GM18873 (cell line): ENCODE data around the gene BCL3.
"Not testable (repeated sequence)": the region's sequence is repeated elsewhere in the genome, so short reads cannot be mapped to it uniquely, and the experiment has no call there.

Experiments used
- ATAC-seq: cut with Tn5 transposase; IDR thresholded peaks from one replicate; pipeline ENCODE4 v1.9.1; 2021; ENCODE audit warnings: mild to moderate bottlenecking, moderate library complexity, moderate number of reproducible peaks; ENCODE audit not compliant: unreplicated experiment, low FRiP score

The BCL3 gene

DNA sequence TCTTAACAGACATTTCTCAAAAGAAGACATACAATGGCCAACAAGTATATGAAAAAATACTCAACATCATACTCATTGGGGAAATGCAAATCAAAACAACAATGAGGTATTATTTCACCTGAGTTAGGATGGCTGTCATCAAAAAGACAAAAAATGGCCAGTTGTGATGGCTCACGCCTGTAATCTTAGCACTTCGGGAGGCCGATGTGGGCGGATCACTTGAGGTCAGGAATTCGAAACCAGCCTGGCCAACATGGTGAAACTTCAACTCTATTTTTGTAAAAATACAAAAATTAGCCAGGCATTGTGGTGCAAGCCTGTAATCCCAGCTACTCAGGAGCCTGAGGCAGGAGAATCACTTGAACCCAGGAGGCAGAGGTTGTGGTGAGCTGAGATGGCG, 27.6 kb upstream of the BCL3 start:
- no peak for ATAC-seq

GRCh38 chr19:44721369-44721768, 27.1 kb upstream of the BCL3 start:
- ATAC-seq = not testable (repeated sequence)

DNA sequence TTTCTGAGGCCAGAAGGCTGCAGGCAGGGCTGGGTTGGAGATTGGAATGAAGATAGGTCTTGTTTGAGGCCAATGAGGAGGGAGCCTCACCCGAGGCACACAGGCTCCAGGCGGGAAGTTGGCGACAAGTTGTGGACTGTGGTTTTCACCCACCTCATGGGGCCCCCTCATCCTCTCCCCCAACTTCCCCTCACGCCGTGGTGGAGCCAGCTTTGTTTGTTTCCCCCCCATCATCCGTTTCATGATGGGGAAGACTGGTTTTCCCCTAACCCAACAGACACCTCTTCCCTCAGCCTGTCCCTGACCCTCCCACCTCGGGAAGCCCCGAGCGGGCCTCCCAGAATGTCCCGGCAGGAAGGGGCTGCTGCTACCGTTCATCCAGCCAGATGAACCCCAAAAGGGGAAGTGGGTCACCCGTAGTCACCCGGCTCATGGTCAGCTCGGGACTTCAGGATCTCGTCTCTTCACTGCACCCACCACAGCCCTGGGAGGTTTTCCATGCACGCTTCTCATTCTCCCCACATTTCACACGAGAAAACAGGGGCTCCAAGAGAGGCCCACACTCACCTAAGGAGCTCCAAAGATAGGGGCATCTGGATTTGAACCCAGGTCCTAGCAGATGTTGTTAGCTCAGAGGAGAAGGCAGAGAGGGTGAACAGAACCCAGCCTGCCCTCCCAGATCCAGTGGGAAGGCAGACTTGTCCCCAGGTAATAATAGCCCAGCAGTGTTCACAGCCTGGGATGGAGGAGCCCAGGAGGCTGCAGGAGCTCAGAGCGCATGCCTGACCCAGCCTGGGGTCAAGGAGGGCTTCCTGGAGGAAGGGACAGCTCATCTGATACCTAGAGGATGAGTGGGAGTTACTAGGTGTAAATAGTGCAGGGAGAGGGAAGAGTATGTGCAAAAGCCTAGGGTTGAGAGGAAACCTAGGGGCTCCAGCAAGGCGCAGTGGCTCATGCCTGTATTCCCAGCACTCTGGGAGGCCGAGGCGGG, 26.1 kb upstream of the BCL3 start:
- ATAC-seq = no peak

GRCh38 chr19:44723299-44723951, 25.1 kb upstream of the BCL3 start:
- peak; percentile 31 for ATAC-seq

GRCh38 chr19:44723952-44724319, 24.6 kb upstream of the BCL3 start:
- ATAC-seq = peak; percentile 50

GRCh38 chr19:44725251-44725650, 23.3 kb upstream of the BCL3 start:
- no peak for ATAC-seq

- ATAC-seq = no peak
Measured at GRCh38 chr19:44725684-44726083, 22.8 kb upstream of the BCL3 start.

DNA sequence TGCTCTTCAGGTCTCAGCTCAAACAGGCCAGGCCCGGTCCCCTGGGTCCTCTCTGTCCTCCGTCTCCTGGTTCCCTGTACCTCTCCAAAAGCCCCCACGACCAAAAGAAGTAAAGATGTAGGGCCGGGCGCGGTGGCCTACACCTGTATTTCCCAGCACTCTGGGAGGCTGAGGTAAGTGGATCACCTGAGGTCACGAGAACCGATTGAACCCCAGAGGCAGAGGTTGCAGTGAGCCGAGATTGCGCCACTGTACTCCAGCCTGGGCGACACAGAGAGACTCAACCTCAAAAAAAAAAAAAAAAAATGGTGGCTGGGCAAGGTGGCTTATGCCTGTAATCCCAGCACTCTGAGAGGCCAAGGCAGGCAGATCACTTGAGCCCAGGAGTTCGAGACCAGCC, 22.0 kb upstream of the BCL3 start:
- ATAC-seq = no peak

GRCh38 chr19:44728178-44728577, 20.3 kb upstream of the BCL3 start:
- ATAC-seq = no peak

DNA sequence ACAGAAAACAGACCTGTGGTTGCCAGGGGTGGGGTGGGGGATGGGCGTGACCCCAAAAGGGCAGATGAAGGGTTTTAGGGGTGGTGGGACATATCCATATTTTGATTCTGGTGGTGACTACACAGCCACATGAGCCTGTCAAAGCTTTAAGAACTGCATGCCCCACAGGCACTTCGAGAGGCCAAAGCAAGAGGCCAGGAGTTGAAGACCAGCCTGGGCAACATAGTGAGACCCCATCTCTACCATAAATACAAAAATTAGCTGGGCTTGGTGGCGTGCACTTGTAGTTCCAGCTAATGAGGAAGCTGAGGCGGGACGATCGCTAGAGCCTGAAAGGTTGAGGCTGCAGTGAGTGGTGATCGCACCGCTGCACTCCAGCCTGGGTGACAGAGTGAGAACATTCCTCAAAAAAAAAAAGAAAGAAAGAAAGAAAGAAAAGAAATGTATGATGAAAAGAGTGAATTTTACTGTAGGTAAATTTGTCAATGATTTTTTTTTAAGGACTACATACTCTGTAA, 18.9 kb upstream of the BCL3 start:
- no peak for ATAC-seq

DNA sequence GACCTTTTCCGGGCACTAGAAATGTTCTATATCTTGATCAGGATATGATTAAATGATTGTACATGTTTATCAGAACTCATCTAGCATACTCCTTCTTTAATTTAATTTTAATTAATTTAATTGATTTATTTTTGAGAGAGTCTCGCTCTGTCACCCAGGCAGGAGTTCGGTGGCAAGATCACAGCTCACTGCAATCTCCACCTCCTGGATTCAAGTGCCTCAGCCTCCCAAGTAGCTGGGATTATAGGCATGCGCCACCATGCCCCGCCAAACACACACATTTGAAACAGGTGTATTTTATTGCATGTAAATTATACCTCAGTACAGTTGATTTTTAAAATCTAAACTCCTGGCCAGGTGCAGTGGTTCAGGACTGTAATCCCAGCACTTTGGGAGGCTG, 17.4 kb upstream of the BCL3 start:
- no peak for ATAC-seq

- ATAC-seq = no peak
Measured at GRCh38 chr19:44731622-44732021, 16.9 kb upstream of the BCL3 start.

- no peak for ATAC-seq
Measured at GRCh38 chr19:44732235-44733014, 16.1 kb upstream of the BCL3 start.

DNA sequence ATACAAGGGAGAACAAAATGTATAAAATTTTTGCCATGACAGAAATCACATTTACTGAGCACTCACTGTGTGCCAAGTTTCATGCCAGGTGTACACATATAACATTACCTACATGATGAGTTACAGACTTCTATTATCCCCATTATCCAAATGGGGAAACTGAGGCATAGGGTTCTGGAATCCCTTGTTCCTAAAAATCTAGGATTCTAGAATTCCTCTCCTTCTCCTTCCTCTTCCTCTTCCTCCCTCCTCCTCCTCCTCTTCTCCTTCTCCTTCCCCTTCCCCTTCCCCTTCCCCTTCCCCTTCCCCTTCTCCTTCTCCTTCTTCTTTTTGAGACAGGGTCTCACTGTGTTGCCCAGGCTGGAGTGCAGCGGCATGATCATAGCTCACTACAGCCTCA, 14.2 kb upstream of the BCL3 start:
- ATAC-seq = no peak

GRCh38 chr19:44735011-44735410, 13.5 kb upstream of the BCL3 start:
- no peak for ATAC-seq

DNA sequence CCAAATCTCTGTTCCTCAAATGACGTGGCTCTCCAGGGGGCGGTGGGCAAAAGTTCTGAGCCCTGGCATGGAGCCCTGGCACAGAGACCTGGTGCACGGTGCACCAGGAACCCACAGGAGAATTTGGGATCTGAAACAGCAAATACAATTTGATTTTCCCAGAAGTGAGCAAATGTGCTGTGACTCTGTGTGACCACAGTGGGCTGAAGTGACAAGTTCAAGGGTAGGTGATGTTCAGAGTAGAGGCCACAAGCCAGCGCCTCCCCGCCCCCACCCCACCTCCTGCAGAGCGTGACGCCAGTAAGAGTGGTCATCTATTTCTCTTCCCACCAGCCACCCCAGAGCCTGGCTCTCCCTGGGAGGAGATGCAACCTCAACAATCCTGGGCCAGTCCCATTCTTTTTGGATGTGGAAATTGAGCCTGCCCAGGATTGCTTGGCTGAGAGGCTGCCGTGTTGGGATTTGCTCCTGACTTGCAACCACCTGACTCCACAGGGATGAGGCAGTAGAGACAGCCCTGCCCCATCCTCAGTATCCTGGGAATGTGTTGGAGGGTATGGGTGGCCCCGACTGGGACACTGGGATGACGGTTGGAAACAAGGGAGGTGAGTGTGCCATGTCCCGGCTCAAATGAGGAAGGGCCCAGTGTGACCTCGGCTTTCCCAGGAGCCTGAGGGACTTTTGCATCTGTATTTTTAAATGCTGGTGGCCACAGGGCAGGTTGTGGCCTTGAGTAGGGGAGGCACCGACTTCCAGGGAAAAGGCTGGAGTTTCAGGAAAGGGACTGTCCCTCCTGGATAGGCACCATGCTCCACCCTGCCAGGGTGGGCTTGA, 11.1 kb upstream of the BCL3 start:
- ATAC-seq = no peak

- no peak for ATAC-seq
Measured at GRCh38 chr19:44738136-44738535, 10.4 kb upstream of the BCL3 start.

GRCh38 chr19:44738603-44739558, 9.6 kb upstream of the BCL3 start:
- ATAC-seq = no peak

DNA sequence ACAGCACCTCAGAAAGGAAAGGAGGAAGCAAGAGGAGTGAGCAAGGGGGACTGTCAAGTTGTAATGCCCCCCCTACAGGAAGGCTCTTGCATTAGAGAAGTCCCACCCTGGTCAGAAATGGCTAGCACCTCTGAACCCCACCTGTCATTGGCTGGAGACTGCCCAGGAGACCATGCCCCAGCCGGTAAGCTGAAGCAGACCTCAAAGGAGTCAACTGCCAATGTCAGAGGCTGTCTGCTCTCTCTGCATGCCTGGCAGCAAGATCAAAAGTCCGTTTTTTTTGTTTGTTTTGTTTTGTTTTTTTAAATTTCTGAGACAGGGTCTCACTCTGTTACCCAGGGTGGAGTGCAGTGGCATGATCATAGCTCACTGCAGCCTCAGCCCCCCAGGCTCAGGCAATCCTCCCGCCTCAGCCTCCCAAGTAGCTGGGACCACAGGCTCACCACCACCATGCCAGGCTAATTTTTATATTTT, 8.1 kb upstream of the BCL3 start:
- ATAC-seq = no peak
